T-helper 17 cell (primary cell): ENCODE measurements around the gene MYH7. TPM values are rescaled to one million over a fixed set of nuclear protein-coding genes. Genes with fewer than 3 reads are reported as not detected.
A peak's percentile ranks its signal among the peaks of the same experiment; 100 is the strongest.

ENCODE experiments used
- ATAC-seq: fragments of 150-1000 bp; cut with Tn5 transposase; 2 replicates; pipeline ENCODE4 v1.10.0; 2021; ENCODE audit warnings: mild to moderate bottlenecking, moderate library complexity
- DNase-seq, 3 donors: peaks; one replicate each; pipeline versions ENCODE4 v3.0.0 to v3.0.0-alpha.2; 2020 to 2021
- H3K9me3 ChIP-seq: one replicate; pipeline ENCODE4 v1.7.0; 2013; ENCODE audit warnings: low read length, mild to moderate bottlenecking; ENCODE audit not compliant: control insufficient read depth, poor library complexity, severe bottlenecking
- H3K27ac Mint-ChIP-seq: one replicate; pipeline ENCODE4 v1.8.0; 2022; ENCODE audit warnings: mild to moderate bottlenecking, moderate library complexity, mixed read lengths
- H3K27me3 Mint-ChIP-seq: one replicate; pipeline ENCODE4 v1.8.0; 2022; ENCODE audit warnings: mixed read lengths
- H3K36me3 Mint-ChIP-seq: one replicate; pipeline ENCODE4 v1.8.0; 2022; ENCODE audit warnings: low read depth, mixed read lengths
- H3K4me1 Mint-ChIP-seq: one replicate; pipeline ENCODE4 v1.8.0; 2022; ENCODE audit warnings: mild to moderate bottlenecking, mixed read lengths
- H3K4me3 Mint-ChIP-seq: one replicate; pipeline ENCODE4 v1.8.0; 2022; ENCODE audit warnings: mild to moderate bottlenecking, moderate library complexity, mixed read lengths
- total RNA-seq, 4 donors: library from RNA in 2 of 4; stranded (reverse) in 2 of 4; gene quantifications; one replicate each; pipeline ENCODE4 v1.2.3 and lab custom pipeline; 2022 to 2026

Gene MYH7
- total RNA-seq, 2 donors from 2014 or later = not detected

- peaks cover 74% of the 10 kb centered on the region for H3K27me3 Mint-ChIP-seq
- DNase-seq (no peak), ATAC-seq (no peak)
- H3K4me1 Mint-ChIP-seq = peaks cover 10% of the 10 kb centered on the region
- peak overlapping the region; percentile 51 for H3K27ac Mint-ChIP-seq
- no peak overlapping the region for H3K4me3 Mint-ChIP-seq
- no peaks in the 10 kb centered on the region for H3K9me3 ChIP-seq
- H3K36me3 Mint-ChIP-seq = peaks cover 4% of the 10 kb centered on the region
Observed at GRCh38 chr14:23414906-23415820, 20.3 kb downstream of the MYH7 start.

GRCh38 chr14:23414254-23414653 is 21.2 kb downstream of the MYH7 start:
- Mint-ChIP-seq H3K27ac (peak overlapping the region; percentile 51), H3K4me3 (no peak overlapping the region), H3K36me3 (peaks cover 4% of the 10 kb centered on the region), H3K27me3 (peaks cover 75% of the 10 kb centered on the region), H3K4me1 (peaks cover 10% of the 10 kb centered on the region)
- H3K9me3 ChIP-seq = no peaks in the 10 kb centered on the region
- DNase-seq (no peak), ATAC-seq (no peak)

- Mint-ChIP-seq H3K27me3 (peaks cover 75% of the 10 kb centered on the region), H3K4me3 (no peak overlapping the region), H3K4me1 (peaks cover 10% of the 10 kb centered on the region), H3K36me3 (peaks cover 4% of the 10 kb centered on the region), H3K27ac (no peak overlapping the region)
- no peaks in the 10 kb centered on the region for H3K9me3 ChIP-seq
- ATAC-seq (no peak), DNase-seq (no peak)
Observed at GRCh38 chr14:23413681-23414080, 21.8 kb downstream of the MYH7 start.

GRCh38 chr14:23411563-23412525 is 23.6 kb downstream of the MYH7 start:
- H3K27me3 Mint-ChIP-seq = peaks cover 83% of the 10 kb centered on the region
- H3K9me3 ChIP-seq = no peaks in the 10 kb centered on the region
- ATAC-seq = no peak
- H3K36me3 Mint-ChIP-seq = peaks cover 8% of the 10 kb centered on the region
- DNase-seq = no peak
- H3K4me1 Mint-ChIP-seq = peaks cover 14% of the 10 kb centered on the region
- H3K4me3 Mint-ChIP-seq = no peak overlapping the region
- peak overlapping the region; percentile 67 for H3K27ac Mint-ChIP-seq

- DNase-seq = no peak
- no peaks in the 10 kb centered on the region for H3K9me3 ChIP-seq
- Mint-ChIP-seq H3K4me1 (peaks cover 14% of the 10 kb centered on the region), H3K27ac (no peak overlapping the region), H3K27me3 (peaks cover 78% of the 10 kb centered on the region), H3K36me3 (peaks cover 8% of the 10 kb centered on the region), H3K4me3 (no peak overlapping the region)
- ATAC-seq = no peak
Observed at GRCh38 chr14:23409966-23410635, 25.4 kb downstream of the MYH7 start.

GRCh38 chr14:23409475-23409874 is 26.0 kb downstream of the MYH7 start:
- DNase-seq = no peak
- no peaks in the 10 kb centered on the region for H3K9me3 ChIP-seq
- Mint-ChIP-seq H3K36me3 (peaks cover 8% of the 10 kb centered on the region), H3K4me1 (peaks cover 11% of the 10 kb centered on the region), H3K4me3 (no peak overlapping the region), H3K27me3 (peaks cover 77% of the 10 kb centered on the region), H3K27ac (no peak overlapping the region)
- no peak for ATAC-seq

- peaks cover 11% of the 10 kb centered on the region for H3K4me1 Mint-ChIP-seq
Observed at GRCh38 chr14:23408307-23408630, 27.2 kb downstream of the MYH7 start.

GRCh38 chr14:23407516-23408306 is 27.7 kb downstream of the MYH7 start, which contains the start of gene MYH6:
Gene MYH6 (minus strand): TSS chr14:23408273. CDS start chr14:23407223, 1,050 bp downstream.
- Mint-ChIP-seq H3K36me3 (peaks cover 11% of the 10 kb centered on the region), H3K4me3 (no peak within 1 kb of the TSS), H3K27ac (no peak within 1 kb of the TSS), H3K27me3 (peaks cover 78% of the 10 kb centered on the region), H3K4me1 (peaks cover 11% of the 10 kb centered on the region)
- no peaks in the 10 kb centered on the region for H3K9me3 ChIP-seq
- DNase-seq (no peak), ATAC-seq (no peak)

More at GRCh38 chr14:23408307-23408630, 27.2 kb downstream of the MYH7 start:
- Mint-ChIP-seq H3K4me3 (no peak overlapping the region), H3K27me3 (peaks cover 77% of the 10 kb centered on the region), H3K36me3 (peaks cover 8% of the 10 kb centered on the region), H3K27ac (no peak overlapping the region)
- H3K9me3 ChIP-seq = no peaks in the 10 kb centered on the region
- ATAC-seq (no peak), DNase-seq (no peak)

GRCh38 chr14:23406725-23407355 is 28.6 kb downstream of the MYH7 start:
- no peak for DNase-seq
- no peak overlapping the region for H3K27ac Mint-ChIP-seq

GRCh38 chr14:23406244-23406643 is 29.2 kb downstream of the MYH7 start:
- H3K27me3 Mint-ChIP-seq = peaks cover 72% of the 10 kb centered on the region
- no peak for ATAC-seq
- peaks cover 11% of the 10 kb centered on the region for H3K4me1 Mint-ChIP-seq
- no peak overlapping the region for H3K27ac Mint-ChIP-seq
- peaks cover 11% of the 10 kb centered on the region for H3K36me3 Mint-ChIP-seq
- no peak overlapping the region for H3K4me3 Mint-ChIP-seq
- no peaks in the 10 kb centered on the region for H3K9me3 ChIP-seq
- DNase-seq = no peak

More at GRCh38 chr14:23406725-23407355, 28.6 kb downstream of the MYH7 start:
- Mint-ChIP-seq H3K36me3 (peaks cover 11% of the 10 kb centered on the region), H3K27me3 (peaks cover 78% of the 10 kb centered on the region), H3K4me3 (no peak overlapping the region), H3K4me1 (peaks cover 11% of the 10 kb centered on the region)
- ATAC-seq = no peak
- no peaks in the 10 kb centered on the region for H3K9me3 ChIP-seq

GRCh38 chr14:23405516-23406025 is 29.9 kb downstream of the MYH7 start:
- peaks cover 8% of the 10 kb centered on the region for H3K36me3 Mint-ChIP-seq

GRCh38 chr14:23405096-23405495 is 30.4 kb downstream of the MYH7 start:
- ATAC-seq (no peak), DNase-seq (no peak)
- H3K4me1 Mint-ChIP-seq = peaks cover 5% of the 10 kb centered on the region
- peaks cover 8% of the 10 kb centered on the region for H3K36me3 Mint-ChIP-seq
- peaks cover 61% of the 10 kb centered on the region for H3K27me3 Mint-ChIP-seq
- no peak overlapping the region for H3K27ac Mint-ChIP-seq
- no peak overlapping the region for H3K4me3 Mint-ChIP-seq
- no peaks in the 10 kb centered on the region for H3K9me3 ChIP-seq

More at GRCh38 chr14:23405516-23406025, 29.9 kb downstream of the MYH7 start:
- Mint-ChIP-seq H3K27me3 (peaks cover 65% of the 10 kb centered on the region), H3K4me1 (peaks cover 6% of the 10 kb centered on the region), H3K4me3 (no peak overlapping the region), H3K27ac (no peak overlapping the region)
- DNase-seq = no peak
- no peak for ATAC-seq
- H3K9me3 ChIP-seq = no peaks in the 10 kb centered on the region
